GM19395 (cell line): ENCODE data around the gene CHN1.

Source experiments
- ATAC-seq: cut with Tn5 transposase; IDR thresholded peaks from one replicate; pipeline ENCODE4 v1.9.1; 2021; ENCODE audit warnings: mild to moderate bottlenecking, moderate library complexity; ENCODE audit not compliant: unreplicated experiment

The CHN1 gene

DNA sequence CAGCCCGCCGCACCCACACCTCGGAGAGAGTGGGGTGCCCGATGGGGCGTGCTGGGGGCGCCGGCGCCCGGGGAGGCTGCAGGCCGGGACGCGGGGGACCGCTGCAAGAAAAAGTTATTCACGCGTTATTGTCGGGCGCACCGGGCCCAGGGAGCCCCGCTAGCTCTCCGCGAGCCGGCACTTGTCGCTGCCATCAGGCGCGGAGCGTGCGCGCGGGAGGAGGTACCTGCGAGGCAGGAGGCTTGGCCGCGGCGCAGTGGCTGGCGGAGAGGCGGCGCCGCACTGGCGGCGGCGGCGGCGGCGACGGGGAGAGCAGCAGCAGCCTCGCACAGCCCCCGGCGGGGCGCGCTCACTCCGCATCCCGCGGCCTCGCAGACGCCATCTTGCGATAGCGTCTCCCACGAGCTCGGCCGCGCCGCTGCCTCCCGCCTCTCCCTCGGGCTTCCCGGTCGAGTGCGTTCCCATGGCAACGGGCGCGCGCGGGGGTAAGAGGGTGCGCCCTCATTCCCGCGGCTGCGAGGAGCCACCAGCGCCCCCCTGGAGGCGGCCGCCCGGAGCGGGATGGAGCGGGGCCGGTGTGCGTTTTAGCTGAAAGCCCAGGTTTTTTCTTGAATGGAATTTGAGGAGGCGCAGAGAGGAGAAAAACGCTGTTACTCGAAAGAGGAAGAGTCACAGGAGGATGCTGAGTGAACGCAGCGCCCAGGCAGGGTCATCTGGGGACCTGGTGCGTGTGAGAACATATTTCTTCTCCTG, at the start of gene CHN1:
Gene CHN1, minus strand, starts transcription at position 402 of the 753 bp plus-strand sequence. CDS start 469 bp downstream, outside the sequence.
- peak; percentile 73 for ATAC-seq

- ATAC-seq, result no peak
Measured at GRCh38 chr2:175054340-175054739, 49.2 kb upstream of the CHN1 start.

GRCh38 chr2:175049661-175050060, 44.5 kb upstream of the CHN1 start:
- ATAC-seq, result no peak

DNA sequence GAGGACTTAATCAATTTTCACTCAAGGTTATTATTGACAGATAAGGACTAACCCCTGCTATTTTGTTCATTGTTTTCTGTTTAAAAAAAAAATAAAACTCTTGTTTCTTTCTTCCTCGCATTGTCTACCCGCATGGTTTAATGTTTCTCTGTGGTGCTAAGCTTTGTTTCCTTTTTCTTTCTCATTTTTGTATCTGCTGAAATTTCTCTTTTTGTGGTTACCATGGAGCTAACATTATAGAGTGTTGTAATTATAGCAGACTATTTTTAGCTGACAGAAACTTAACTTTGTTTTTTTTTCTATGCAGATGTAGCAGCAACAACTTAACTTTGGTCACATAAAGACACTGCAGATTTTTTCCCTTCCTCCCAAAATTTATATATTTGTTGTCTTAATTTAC, 43.1 kb upstream of the CHN1 start:
- ATAC-seq, result peak; percentile 75

GRCh38 chr2:175039490-175039889, 34.3 kb upstream of the CHN1 start:
- no peak for ATAC-seq

DNA sequence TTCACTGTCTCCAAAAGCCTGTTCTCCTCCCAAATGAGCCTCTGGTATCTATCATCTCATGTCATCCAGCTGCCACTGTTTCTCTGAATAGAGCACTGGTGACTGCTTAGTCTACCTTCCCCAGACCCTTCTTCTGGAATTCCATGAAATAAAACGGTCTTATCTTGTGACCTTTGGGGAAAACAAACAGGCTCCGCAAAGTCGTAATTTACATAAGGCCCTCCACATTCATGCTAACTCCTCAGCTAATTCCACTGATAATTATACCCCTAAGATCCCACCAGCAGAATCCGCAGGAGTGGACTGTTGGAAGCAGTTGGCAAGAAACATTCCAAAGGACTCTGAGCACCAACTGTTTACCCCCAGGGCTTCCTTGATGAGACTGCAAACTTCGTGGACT, 33.9 kb upstream of the CHN1 start:
- no peak for ATAC-seq

DNA sequence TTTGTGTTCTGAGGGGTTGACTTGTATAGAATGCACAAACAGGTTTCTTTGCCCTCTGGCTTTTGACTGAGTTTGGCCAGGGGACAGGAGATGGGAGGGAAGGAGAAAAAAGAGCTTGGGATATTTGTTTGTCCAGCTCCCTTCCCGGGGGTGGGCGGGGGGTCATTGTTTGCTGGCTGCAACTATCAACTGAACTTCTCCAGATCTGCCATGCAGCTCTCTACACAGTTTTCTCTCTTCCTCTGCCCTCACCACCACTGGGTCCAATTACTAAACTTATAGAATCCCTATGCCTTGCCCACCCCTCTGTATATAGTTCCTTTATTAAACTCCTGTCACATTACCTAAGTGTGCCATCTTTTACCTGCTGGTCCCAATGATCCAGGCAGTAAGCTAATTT, 32.8 kb upstream of the CHN1 start:
- no peak for ATAC-seq

DNA sequence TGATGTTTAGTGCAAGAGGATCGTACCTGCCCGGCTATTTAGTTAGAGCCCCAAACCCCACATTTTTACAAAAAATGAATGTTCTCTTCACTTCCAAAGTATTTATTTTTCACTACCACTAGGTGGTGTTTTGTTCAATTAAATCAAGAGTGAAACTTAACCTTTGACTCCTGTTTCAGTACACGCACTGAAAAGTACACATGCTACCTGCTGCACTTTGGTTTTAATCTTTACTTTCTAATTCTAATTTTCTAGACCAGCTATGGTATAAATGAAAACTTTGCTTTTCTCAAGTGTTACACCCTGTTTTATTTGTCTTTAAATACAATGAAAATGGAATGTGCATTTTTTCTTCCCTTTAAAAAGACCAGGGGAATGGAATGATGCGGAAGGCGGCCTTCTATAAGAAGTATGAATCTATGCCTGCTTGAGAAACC, 31.4 kb upstream of the CHN1 start:
- ATAC-seq, result peak; percentile 81

DNA sequence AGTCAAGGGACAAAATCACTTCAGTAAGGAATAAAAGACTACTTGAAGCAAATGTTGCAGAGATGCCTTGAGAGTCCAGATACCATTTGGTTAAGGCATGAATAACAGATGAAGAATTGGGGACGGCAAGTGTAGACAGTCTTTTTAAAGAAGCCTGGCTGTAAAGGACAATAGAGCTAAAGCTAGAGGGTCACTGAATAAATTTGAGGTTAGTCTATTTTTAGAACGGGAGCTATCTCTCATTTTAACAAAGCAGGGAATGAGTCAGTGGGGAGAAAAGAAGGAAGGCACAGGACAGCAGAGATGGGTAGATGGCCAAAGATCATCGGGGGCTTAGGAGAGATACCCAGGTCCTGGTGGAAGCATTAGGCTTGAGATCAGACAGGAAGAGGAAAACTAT, 30.6 kb upstream of the CHN1 start:
- ATAC-seq, result no peak

DNA sequence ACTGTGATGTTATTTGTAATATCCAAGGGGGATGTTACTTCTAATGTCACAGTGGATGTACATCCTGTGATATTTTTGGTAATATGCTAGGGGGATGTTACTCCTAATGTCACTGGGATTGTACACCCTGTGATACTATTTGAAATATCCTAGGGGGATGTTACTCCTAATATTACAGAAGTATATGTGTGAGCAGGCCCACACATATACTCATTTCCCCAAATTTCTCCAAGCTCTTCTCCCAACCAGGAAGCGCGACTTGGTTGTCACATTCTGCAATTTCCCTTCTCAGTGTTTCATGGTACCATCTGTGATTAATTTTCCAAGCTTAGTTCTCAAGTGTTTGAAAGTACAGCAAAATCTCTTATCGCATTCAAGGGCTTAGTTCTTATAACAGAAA, 29.5 kb upstream of the CHN1 start:
- ATAC-seq, result no peak

DNA sequence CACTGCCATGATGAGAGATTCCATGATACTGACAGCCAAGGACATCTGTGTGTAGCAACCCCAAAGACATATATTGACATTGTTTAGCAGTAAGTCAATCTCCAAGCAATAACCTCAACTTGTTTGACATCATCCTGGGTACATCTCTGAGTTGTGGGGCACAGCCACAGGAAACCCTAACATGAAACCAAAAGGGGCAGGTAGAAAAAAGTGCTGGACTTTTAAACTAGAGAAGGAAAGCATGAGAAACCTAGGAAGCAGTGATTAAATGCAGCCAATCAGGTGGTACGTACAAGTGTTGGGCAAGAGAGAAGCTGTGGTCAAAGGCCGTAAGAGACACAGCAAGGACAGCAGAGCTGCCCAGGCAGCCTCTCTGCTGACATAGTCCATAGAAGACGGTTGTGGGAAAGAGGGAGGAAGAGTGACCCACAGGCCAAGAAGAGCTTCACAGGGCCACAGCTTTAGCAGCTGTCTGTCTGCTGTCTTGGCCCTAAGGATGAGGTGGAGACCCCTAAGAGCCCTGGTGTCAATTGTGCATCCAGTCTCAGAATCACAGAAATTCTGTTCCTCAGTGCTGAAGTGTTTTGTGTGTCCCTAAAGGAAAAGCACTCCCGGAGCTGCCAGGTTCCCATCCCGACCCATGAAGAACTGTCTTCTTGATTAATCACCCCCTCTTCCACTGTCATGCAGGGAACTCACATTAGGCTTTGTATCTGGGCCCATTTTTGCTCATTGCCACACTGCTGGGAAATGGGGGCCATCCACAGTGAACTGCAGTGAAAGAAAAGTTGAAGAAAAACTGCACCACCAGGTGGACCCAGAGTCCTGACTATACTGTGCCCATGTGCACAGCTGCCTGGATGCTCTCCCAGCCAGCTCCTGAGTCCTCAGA, 25.4 kb upstream of the CHN1 start:
- no peak for ATAC-seq

GRCh38 chr2:175027755-175028154, 22.6 kb upstream of the CHN1 start:
- no peak for ATAC-seq

- ATAC-seq, result no peak
Measured at GRCh38 chr2:175026385-175026784, 21.2 kb upstream of the CHN1 start.

DNA sequence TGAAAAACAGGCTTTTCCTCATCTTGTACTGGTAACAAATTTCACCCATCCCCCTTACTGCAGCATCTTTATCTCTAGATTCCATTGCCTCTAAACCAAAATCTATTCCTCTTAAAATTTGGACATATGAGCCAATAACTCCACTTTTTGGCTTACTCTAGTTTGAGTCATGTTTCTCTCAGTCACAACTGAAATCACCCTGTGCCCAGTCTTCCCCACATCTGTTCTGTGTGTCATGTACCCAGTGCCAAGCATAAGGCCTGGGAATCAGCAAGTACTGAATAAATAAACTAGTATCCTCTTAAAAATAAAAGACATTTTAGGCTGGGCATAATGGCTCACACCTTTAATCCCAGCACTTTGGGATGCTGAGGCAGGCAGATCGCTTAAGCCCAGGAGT, 20.8 kb upstream of the CHN1 start:
- ATAC-seq, result no peak

DNA sequence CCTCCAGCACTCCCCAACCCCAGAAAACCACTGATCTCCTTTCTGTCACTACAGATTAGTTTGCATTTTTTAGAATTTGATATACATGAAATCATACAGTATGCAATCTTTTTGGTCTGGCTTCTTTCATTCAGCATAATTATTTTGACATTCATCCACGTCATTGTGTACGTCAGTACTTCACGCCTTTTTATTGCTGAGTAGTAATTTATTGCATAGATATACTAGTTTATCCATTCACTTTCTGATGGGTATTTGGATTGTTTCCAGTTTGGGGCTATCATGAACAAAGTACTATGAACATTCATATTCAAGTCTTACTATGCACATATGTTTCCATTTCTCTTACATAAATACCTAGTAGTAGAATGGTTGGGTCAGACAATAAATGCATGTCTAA, 20.1 kb upstream of the CHN1 start:
- ATAC-seq, result no peak

DNA sequence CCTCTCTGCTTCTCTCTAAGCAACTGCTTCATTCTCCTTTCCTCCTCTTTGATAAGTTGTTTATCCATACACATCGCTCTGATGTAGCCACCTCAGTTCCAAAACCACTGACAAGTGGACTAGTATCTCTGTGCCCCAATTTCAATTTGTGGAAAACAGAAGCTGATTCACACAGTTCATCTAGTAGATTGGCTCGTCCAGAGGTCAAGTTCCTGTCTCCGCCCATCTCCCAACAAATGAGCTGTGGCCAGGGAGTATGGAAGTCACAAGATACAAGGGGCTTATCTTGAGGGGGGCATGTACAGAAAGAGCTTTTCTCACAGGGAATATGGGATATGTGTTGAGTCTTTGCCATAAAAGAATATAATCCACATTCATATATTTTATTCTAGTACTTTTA, 17.7 kb upstream of the CHN1 start:
- no peak for ATAC-seq

GRCh38 chr2:175019566-175020327, 14.6 kb upstream of the CHN1 start:
- no peak for ATAC-seq

DNA sequence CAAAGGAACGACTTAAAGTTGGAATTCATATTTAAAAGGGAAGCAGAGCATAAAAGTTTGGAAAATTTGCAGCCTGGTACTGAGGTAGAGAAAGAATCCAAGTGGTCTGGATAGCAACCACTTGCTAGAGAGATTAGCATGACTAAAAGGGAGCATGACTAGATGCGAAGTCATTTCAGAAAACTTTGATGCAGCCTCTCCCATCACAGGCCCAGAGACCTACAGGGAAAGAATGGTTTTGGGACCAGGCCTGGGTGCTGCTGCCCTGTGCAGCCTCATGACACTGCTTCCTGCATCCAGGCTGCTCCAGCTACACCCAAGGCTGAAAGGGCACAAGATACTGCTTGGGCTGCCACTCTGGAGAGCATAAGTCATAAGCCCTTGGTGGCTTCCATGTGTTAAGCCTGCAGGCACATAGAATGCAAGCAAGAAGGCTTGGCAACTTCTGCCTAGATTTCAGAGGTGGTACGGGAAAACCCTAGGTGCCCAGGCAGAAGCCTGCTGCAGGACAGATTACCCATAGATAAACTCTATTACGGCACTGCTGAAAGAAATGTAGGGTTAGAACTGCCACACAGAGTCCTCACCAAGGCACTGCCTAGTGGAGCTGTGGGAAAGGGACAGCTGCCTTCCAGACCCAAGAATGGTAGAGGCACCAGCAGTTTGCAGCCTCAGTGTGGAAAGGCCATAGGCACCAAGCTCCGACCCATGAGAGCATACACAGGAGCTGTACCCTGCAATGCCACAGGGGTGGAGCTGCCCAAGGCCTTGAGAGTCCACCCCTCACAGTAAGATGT, 12.6 kb upstream of the CHN1 start:
- no peak for ATAC-seq

DNA sequence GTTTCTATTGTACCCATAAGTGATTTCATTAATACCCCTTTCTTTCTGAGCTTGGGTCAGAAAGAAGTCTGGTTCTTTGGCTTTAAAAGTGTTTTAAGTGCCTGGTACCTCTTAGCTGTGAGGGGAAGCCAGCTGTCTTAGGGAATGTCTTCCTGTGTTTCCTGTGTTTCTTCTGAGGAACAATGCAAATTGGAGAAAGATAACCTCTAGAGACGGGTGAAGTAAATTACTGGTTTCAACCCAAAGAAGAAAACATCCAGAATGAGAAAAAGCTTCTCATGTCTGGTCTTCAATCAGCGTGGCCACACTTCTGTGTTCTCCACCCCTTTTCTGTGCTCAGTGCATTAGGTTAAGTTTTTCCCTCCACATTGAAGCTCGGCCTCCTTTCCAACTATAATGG, 10.2 kb upstream of the CHN1 start:
- ATAC-seq, result no peak

- no peak for ATAC-seq
Measured at GRCh38 chr2:175012516-175012915, 7.3 kb upstream of the CHN1 start.

GRCh38 chr2:175011505-175011904, 6.3 kb upstream of the CHN1 start:
- no peak for ATAC-seq
